SH-SY5Y (cell line): ENCODE measurements around the gene HSPA12B.

Source experiments
- GATA2 ChIP-seq: IDR thresholded peaks from 2 replicates; pipeline ENCODE4 v1.6.1; 2011; ENCODE audit warnings: mild to moderate bottlenecking, low read depth, low read length
- GATA3 ChIP-seq: IDR thresholded peaks from 2 replicates; pipeline ENCODE4 v1.6.1; 2011; ENCODE audit warnings: low read depth, mild to moderate bottlenecking, low read length, moderate library complexity

- TF ChIP-seq GATA2 (no peak), GATA3 (no peak)
Measured at GRCh38 chr20:3685341-3685740, 47.1 kb upstream of the HSPA12B start.
